HG02852 (cell line): Measurements from ENCODE around the gene RAB4A.

Experiments
- ATAC-seq: cut with Tn5 transposase; IDR thresholded peaks from one replicate; pipeline ENCODE4 v1.9.1; 2021; ENCODE audit warnings: mild to moderate bottlenecking, moderate library complexity; ENCODE audit not compliant: unreplicated experiment

RAB4A gene

DNA sequence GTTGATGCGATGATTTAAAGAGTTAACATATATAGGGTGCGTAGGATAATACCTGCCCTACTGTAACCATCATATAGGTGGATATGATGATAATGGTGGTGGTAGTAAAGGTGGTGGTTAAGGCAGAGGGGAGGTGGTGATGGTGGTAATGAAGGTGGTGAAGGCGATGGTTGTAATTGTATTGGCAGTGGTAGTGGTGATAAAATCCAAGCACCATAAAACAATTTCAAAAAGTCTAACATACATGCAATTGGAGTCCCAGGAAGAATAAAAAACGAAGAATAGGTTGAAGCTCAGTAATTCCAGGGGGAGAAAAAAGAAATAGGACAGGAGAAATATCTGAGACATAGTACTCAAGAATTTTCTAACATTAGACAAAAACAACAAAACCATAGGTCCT is 27.3 kb upstream of the RAB4A start:
- ATAC-seq = no peak

DNA sequence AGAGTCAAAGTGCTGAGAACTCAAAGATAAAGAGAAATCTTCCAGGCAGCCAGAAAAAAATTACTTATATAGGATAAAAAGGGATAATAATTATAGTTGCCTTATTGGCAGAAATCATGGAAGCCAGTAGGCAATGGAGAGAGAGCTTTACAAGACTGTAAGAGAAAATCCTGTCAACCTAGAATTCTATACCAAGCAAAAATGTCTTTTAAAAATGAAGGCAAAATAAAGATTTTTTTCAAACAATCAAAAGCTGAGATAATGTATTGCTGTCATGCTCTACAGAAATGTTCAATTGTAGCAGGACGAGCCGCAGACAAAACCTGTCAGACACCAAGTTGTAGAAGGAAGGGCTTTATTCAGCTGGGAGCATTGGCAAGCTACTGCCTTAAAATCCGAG is 26.8 kb upstream of the RAB4A start:
- ATAC-seq = no peak

DNA sequence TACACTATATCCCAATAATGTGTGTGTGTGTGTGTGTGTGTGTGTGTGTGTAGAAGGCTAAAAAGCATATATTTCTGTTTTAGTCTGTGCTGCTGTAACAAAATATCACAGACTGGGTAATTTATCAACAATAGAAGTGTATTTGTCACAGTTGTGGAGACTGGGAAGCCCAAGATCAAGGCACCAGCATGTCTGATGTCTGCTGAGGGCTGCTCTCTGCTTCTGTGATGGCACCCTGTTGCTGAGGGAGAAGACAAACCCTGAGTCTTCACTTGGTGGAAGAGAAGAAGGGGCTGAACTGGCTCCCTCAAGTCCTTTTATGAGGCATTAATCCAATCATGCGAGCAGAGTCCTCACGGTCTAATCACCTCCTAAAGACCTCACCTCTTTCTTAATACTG is 23.0 kb upstream of the RAB4A start:
- ATAC-seq = no peak

DNA sequence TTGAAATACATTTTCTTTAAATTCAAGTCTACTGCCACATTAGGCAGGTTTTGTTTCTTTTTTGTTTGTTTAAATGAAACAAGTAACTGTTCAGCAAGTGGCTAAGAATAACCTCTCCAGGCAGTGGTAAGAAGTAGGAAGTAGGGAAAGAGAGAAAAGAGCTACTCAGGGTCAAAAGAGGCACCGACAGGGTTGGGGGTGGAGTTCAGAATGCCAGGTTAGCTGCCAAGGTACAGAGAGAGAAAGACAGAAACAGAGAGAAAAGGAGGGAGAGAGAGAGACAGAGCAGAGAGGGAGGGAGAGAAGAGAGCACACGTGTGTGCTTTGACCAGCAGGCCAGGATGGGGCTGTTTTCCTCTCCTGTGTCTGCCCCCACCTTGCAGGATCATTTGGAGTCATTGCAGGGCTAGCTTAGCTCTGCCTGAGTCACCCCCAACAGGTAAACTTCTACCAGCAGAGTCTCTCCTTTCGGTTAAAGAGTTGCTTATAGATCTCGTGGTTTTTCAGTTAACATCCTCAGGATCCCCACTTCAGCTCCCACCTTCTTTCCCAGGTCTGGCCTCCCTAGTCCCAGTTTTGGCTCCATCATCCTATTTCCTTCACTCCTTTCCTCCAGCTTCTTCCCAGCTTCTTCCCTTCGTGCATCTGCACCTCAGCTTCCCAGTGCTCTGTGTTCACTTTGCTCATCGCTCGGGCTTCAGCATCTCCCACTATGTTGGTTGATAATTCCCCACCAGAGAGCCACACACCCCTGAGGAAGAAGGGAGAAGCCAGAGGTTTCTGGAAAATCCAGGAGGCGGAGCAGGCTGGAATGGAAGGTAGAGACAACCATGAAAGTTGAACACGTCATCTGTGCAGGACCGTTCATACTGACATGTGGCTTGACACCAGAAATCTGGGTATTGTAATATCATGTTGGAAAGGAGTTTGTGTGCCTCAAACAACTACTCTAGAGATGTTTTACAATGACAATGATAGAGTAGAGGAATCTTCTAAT is 21.8 kb upstream of the RAB4A start:
- ATAC-seq = no peak

DNA sequence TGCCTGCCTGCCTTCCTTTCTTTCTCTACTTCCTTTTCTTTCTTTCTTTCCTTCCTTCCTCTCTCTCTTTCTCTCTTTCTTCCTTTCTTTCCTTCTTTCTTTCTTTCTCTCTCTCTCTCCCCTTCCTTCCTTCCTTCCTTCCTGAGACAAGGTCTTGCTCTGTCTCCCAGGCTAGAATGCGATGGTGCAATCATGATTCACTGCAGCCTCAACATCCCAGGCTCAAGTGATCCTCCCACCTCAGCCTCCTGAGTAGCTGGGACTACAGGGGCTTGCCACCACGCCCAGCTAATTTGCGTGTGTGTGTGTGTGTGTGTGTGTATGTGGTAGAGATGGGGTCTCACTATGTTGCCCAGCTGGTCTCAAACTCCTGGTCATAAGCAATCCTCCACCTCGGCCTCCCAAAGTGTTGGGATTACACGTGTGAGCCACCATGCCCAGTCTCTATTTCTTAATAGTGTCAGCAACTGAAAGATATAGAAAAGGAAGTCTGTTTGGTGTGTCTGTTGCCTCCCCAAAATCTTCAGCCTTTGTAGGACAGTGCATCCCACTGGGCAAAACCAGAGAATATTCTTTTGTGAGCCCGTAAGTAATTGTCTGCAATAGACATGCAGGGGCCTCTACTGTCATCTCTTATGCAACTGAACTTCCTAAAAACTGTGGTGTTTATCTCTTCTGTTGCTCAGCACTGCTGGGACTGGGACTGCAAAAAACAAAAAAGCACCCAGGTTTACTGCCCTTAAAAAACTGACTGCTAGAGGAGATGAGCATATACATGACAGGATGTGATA is 20.9 kb upstream of the RAB4A start:
- ATAC-seq = no peak

DNA sequence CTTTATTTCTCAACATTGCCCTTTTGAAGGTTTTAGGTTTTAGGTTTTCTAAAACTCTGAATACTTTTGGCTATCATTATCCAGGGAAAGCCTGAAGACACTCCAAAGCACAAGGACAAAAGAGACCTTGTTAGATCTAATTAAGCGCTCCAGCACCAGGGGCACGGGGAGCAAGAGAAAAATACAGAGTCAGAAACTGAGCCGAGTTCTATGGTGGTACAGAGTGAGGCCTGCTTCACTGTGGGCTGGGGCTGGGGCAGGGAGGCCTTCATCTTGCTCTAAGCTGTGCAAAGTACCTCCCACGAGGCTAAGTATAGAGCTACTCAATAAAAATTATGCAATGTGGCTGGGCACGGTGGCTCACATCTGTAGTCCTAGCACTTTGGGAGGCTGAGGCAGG is 19.7 kb upstream of the RAB4A start:
- ATAC-seq = no peak

DNA sequence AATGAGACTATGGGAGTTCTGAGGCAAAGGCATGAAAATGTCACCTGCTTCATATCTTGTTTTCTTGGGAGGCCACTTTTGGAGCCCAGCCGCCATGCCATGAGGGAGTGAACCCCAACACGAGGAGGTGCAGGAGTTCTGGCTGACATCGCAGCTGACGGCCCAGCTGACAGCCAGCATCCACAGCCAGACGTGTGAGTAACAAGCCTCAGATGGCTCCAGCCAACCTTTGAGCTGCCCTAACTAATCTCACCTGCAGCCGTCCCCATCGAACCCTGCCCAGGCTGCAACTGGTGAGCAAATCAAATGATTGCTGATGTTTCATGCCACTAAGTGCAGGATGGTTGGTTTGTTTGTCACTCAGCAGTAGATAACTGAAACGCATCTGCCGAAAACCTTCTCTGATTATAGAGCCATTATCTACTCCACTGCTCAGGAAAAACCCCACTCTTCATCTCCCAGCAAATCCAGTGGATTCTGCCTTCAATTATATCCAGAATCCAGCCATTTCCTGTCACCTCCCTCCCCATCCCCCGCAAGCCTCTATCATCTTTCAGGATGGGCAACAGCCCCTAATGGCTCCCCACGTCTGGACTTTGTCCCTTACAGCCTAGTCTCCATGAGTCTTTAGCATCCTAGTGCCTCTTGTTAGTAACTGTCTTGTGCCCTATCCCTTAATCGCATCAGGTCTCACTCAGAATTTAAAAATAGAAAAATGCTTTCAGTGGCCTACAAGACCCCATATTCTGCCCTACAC is 18.5 kb upstream of the RAB4A start:
- no peak for ATAC-seq

DNA sequence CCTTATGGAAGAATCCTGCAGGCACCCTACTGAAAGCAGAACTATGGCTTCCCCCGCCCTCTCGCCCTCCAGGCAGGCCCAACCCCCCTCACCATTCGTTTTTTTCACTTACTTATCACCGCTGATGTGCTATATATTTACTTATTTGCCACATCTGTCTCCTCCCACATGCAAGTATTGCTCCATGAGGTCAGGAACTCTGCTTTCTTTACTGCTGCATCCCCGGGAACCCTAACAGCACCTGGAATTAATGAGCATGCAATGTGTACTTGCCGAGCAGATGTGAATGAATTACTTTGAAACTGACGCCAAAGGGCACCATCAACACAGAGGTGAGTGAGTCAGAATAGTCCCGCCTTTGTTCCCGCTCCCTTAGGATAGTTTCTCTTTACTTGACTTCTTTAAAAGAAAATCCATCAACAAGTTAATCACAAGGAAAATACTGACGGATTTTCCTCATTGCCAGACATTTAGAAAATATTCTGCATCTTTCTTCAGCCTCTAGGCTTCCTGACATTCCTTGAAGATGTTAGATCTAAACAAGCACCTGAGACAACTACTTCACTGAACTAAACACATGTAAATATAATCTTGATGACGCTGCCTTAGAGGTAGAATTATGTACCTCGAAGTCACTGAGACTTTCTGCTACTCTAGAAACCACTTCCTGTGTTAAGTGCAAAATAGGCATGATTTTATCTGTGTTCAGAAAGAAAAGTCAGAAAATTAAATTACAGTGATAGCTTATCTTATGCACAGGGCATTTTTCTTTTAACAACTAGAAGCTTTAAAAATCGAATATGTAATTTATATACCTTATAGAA is 17.5 kb upstream of the RAB4A start:
- no peak for ATAC-seq

DNA sequence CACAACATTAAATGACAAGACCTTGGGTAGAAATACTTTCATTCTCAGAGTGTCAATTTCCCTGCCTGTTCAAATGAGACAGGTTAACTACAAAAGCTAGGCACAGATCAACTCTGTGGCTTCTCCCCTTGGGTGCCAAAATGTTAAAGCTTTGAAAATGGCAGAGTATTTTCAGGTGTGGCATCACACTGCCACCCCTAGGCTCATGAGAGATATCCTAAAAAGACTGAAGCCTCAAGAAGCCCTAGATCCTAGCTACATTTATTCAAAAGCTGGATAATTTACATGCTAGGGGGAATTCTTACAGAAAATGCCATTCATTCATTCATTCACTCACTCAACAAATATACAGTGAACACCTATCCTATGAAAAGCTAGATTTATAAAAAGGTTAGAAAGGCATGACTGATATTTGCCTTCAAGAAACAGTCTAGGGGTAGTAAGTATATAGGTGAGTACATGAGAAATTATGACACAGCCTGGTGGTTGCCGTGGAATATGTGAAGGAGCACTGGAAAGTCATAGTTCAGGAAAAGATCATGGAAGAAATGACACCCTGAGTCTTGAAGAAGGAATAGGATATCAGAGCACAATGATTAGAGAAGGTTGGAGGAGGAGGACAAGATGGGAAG is 15.9 kb upstream of the RAB4A start:
- ATAC-seq = no peak

DNA sequence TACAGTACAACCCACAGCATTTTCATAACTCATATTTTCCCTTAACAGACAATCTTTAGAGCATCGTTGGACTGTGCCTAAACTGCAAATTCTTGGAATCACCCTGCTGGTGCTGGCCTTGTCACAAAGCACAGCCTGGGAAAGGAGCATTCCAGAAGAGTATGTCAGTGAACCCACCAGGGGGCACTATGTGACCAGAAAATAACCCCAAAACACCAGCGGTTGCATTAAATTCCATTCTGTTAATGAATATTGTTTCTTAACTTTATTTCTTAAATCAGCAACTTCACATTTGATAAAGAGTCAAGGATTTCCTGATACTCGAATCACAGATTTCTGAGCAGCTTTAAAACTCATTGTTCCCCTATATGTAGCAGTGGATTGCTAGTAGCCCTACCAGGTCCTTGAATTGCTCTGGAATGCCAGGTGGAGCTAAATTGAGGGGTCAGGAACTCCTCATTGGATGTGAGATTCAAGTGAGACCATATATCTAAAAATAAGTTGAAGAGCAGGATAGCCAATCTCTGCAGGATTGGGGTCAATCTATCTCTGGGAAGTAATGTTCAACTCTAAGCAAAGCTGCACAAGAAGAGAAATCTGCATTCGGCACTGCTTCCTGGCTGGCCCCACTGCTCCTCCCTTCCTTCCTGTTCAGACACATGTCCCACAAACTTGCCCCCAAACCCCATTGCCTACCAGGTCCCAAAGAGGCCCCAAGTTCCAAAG is 12.7 kb upstream of the RAB4A start:
- ATAC-seq = no peak

DNA sequence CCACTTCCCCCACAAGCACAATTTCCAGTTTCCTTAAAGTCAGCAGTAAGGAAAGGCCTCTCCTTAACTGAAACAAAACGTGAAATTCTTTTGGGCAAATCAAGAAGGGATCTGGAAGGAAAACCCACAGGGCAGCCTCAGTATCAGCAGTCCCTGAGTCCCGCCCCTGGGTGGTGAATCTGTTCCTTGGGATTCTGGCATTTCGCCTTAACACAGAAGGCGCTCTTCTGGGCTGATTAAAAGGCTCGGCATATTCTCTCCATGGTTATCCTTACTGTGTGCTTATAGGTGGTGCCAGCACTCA is 12.2 kb upstream of the RAB4A start:
- ATAC-seq = no peak

DNA sequence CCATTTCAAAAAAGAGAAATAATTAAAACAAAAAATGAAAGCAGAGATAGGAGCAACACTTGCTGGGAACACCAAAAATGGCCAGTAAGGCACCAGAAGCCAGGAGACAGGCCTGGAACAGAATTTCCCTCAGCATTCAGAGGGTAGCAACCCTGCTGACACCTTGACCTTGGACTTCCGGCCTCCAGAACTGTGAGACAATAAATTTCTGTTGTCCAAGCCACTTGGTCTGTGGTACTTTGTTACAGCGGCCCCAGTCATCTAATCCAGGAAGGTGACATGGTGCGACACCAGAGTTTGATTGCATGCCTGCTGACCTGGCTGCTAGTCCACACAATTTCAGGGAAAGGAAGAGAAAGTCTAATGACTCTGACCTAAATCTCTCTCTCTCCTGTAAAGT is 10.6 kb upstream of the RAB4A start:
- ATAC-seq = no peak

DNA sequence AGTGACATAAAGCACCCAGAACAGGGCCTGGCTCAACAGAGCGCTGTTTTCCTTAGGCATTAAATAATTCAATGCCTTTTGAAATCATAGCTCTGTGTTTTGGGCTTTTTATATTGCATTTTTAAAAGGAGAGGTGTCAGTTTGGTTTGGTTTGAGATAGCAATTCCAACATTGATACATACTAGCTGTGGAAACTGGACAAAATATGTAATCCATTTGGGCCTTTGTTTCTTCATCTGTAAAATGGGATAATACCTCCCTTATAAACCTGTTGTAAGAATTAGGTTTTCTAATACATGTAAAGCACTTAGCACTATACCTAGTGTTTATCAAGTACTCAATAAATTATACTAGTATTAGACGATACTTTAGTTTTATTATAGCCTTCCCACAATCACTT is 8.7 kb upstream of the RAB4A start:
- no peak for ATAC-seq

DNA sequence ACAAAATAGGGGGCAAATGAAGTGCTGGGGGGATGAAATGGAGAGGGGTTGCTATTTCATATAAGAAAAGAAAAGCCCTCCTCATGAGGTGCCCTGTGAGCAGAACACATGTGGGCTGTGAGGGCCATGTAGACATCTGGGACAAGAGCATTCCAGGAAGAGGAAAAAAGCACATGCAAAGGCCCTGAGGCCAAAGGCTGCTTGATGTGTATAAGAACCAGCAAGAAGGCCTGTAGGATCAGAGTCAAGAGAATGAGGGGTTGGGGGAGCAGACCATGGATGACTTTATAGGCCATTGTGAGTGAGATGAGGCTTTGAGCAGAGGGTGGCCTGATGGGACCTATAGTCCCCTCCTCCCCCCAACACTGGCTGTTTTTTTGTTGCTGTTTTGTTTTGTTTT is 7.7 kb upstream of the RAB4A start:
- ATAC-seq = no peak

DNA sequence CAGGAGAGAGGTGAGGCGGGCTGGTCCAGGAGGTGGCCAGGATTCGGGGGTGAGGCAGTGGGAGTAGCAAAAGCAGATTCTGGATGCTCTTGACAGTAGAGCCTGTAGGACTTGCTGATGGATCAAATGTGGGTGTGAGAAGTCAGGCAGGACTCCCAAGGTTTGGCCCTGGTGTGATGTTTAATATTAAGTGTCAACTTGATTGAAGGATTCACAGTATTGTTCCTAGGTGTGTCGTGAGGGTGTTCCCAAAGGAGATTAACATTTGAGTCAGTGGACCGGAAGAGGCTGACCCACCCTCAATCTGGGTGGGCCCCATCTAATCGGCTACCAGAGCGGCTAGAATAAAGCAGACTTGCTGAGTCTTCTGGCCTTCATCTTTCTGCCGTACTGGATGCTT is 6.8 kb upstream of the RAB4A start:
- no peak for ATAC-seq

DNA sequence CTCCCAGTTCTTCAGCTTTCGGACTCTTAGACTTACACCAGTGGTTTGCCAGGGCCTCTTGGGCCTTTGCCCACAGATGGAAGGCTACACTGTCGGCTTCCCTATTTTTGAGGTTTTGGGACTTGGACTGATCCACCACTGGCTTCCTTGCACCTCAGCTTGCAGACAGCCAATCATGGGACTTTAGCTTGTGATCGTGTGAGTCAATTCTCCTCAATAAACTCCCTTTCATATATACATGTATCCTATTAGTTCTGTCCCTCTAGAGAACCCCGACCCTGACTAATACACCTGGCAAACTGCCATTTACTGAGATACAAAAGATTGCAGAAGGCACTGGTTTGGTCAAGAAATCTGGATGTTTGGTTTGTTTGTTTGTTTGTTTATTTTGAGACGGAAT is 6.4 kb upstream of the RAB4A start:
- no peak for ATAC-seq

DNA sequence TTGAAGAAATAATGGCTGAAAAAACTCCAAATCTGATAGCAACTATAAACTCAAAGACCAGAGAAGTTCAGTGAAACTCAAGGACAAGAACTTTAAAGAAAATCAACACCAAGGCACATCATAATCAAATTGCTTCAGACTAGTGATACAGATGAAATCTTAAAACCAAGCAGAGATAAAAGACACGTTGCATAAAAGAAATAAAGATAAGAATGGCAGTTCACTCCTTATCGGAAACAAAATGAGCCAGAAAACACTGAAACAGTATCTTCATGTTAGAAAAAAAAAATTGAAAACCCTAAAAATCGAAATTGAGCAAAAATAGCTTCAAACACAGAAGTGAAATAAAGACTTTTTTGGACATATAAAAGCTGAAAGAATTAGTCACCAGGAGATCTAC is 4.6 kb upstream of the RAB4A start:
- ATAC-seq = no peak

DNA sequence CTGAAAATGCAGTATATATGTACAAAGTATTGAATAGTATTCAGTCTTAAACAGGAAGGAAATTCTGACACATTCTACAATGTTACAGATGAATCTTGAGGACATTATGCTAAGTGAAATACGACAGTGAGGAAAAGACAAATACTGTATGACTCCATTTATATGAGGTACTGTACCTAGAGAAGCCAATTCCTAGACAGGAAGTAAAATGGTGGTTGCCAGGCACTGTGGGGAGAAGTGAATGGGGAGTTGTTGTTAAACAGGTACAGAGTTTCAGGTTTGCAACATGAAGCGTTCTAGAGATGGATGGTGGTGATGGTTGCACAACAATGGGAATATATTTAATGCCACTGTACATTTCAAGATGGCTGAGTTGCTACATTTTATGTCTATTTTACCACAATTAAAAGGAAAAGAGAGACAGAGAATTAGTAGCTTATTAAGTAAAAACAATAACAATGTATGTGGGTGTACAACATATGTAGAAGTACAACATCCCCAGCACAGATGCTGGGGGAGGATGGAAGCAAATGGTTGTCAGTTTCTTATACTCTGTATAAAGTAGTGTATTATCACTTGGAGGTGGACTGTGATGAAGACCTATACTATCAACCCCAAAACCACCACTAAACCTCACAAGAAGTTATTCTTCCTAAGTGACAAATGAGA is 3.9 kb upstream of the RAB4A start:
- no peak for ATAC-seq

DNA sequence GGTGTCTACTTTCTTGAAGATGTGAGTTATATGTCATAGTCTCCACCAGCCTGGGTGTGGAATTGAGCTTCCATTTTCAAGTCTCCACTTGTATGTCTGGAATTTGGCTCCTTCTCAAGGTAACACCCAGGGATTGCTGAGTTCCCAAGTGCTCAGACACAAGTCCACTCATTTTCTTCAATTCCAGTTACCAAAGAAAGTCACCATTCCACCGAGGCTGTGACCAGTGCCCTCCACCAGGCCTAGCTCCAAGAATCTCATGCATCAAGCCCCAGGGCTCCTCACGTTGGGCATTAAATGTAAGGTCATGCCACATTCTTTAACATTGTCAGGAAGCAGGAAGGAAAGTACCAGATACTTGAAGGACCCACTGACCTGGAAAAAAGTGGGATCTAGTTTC is 2.4 kb upstream of the RAB4A start:
- ATAC-seq = no peak
